ENCODE data around the gene ICAM5.

The ICAM5 gene

DNA sequence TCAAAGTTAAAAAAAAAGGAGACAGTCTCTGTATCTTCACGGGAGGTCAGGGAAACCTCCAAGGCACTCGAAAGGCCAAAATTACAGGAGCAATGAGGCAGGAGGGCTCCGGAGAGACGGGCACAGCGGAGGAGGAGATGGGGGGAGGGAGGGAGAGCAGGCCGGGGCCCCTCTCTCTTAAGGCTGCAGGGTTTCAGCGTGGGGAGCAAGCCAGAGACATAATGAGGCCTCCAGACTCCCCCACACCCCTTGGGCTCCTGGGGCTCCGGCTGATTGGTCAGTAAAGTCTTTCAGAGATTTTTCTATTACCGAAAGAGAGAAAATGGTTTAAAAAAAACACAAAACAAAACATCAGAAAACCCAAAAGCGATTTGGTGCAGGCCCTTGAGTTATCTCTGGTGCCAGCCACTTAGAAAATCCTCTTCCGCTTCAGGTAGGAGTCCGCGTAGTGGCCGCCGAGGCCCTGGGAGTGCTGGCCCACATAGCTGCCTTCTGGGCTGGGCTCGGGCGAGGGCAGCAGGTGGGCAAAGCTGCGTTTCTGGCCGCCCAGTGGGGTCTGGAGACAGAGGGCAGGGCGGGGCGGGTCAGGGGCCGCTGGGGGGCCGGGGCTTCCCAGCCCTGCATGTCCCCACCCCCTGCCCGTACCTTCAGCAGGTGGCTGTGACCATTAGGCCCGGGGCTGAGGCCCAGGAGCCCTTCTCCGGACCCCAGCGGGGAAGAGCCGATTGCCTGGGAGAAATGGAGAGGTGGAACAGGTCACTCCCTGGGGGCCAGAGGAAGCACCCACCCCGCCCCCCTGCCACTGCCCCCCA is 27.5 kb downstream of the ICAM5 start:
- no peak for DNase-seq (ENCODE audit: low read depth)
- H3K4me3 ChIP-seq (ENCODE audit: low read depth, low read length): no peak overlapping the region
- TF ChIP-seq, protein P1, sequence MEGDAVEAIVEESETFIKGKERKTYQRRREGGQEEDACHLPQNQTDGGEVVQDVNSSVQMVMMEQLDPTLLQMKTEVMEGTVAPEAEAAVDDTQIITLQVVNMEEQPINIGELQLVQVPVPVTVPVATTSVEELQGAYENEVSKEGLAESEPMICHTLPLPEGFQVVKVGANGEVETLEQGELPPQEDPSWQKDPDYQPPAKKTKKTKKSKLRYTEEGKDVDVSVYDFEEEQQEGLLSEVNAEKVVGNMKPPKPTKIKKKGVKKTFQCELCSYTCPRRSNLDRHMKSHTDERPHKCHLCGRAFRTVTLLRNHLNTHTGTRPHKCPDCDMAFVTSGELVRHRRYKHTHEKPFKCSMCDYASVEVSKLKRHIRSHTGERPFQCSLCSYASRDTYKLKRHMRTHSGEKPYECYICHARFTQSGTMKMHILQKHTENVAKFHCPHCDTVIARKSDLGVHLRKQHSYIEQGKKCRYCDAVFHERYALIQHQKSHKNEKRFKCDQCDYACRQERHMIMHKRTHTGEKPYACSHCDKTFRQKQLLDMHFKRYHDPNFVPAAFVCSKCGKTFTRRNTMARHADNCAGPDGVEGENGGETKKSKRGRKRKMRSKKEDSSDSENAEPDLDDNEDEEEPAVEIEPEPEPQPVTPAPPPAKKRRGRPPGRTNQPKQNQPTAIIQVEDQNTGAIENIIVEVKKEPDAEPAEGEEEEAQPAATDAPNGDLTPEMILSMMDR (IDR thresholded peaks at IDR 0.05; ENCODE audit: insufficient read depth, low read depth, low read length, missing control alignments): no peak

DNA sequence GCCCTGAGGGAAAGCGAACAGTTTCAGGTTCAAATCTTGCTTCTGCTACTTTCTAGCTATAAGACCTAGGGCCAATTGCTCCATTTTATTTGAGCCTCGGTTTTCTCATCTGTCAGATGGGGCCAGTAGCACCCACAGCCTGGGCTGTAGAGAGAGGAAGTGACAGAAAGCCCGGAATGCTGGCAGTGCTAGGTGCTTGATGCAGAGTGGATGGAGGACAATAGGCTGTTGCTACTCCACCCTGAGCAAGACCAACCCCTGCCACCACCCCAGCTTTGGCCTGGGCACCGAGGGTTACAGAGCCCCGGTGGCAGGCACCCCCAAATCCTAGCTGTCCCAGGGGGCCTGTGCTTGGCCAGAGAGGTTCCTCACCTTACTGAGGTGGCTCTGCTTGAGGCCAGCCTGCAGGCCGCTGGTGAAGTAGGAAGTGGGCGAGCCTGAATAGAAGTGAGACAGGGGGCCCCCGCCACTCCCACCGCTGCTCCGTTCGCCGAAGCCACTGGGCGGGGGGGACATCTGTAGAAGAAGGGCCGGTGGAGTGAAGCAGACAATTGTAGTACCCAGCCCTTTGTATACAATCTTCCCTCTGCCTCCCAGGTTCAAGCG is 28.2 kb downstream of the ICAM5 start:
- TF ChIP-seq, protein P1 (IDR thresholded peaks at IDR 0.05; ENCODE audit: insufficient read depth, low read depth, low read length, missing control alignments): no peak
- no peak overlapping the region for H3K4me3 ChIP-seq (ENCODE audit: low read depth, low read length)
- DNase-seq (ENCODE audit: low read depth): no peak

DNA sequence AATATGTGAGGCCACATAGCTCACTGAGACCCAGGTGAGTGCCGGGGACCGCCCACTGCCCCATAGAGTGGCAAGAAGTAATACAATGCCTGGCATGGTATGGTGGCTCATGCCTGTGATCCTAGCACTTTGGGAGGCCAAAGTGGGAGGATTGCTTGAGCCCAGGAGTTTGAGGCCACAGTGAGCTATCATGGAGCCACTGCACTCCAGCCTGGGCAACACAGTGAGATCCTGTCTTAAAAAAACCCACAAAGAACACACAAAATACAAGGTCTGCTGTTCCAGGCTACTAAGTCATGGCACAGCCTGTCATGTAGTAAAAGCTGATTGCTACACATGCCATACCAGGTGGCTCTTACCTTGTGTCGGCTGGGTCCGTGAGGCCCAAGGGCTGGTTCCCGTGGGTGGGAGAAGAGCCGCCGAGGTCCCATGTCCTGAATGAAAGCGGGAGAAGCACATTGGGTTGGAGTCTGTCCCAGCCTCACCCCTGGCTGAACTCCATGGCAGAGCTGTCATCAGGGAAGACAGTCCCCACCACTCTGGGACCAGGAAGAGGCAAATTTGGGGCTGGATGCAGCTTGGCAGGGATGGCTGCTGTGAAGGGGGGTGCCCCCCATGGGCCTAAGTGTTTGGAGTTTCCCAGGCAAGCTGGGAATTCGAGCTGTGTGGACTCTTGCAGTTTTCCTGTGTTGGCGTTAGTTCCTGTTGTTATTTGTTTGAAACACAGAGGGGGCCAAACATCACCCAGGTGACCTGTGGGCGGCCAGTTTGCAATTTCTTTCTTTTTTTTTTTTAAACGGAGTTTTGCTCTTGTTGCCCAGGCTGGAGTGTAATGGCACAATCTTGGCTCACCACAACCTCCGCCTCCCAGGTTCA is 29.3 kb downstream of the ICAM5 start:
- H3K4me3 ChIP-seq (ENCODE audit: low read depth, low read length): no peak overlapping the region
- no peak for DNase-seq (ENCODE audit: low read depth)
- TF ChIP-seq, protein P1 (IDR thresholded peaks at IDR 0.05; ENCODE audit: insufficient read depth, low read depth, low read length, missing control alignments): no peak

DNA sequence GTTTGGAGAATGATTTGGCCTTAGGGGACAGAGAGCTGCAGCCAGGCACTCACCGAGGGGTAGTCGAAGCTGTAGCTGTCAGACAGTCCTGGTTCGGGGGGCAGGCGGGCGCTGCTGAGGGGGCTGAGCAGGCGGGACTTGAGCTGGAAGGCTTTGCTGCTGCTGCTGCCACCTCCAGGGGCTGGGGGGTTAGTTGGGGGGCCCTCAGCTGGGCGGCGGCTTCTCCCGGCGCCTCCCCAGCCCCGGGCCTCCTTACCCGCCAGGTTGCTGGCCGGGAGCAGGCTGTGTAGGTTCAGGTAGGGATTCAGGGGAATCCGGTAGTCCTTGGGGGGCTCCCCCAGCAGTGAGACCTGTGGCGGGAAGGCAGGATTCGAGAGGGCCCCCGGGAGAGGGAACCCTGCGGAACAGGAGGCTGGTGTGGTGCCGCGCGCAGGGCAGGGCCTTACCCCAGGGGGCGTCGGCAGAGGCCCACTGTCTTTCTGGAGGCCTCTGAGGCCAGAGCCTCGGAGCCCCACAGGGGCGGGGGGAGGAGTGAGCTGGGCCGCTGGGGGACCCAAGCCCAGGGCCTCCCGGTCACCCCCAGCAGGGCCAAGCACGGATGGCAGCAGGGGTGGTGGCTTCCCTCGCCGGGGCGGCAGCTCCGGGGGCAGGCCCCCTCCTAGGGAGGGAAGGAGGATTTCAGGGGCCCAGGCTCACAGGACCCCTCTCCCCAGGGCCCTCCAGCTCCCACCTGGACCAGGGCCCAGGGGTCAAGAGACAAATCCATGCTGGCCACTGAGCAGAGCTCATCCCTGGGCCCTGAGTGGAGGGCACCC is 31.1 kb downstream of the ICAM5 start:
- DNase-seq (ENCODE audit: low read depth): no peak
- TF ChIP-seq, protein P1 (IDR thresholded peaks at IDR 0.05; ENCODE audit: insufficient read depth, low read depth, low read length, missing control alignments): no peak
- H3K4me3 ChIP-seq (ENCODE audit: low read depth, low read length): no peak overlapping the region

DNA sequence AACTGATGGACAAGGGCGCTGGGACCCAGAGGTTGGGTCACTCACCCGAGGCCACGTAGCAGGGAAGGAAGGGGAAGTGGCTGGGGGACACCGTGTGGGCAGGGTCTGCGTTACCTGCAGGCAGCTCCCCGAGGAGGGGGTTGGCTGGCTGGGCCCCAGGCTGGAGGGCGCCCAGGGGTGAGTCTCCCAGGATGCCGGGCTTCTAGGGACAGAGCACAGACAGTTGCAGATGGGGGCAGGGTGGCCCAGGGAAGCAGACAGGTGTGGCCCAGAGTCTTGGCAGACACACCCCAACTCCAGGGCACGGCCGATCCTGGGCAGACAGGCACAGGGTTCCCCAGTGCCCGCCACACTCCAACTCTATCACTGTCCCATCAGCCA is 31.7 kb downstream of the ICAM5 start:
- H3K4me3 ChIP-seq (ENCODE audit: low read depth, low read length): no peak overlapping the region
- no peak for DNase-seq (ENCODE audit: low read depth)
- TF ChIP-seq, protein P1 (IDR thresholded peaks at IDR 0.05; ENCODE audit: insufficient read depth, low read depth, low read length, missing control alignments): no peak

Measured in GM12865 (cell line).